ENCODE measurements around the gene NEIL3.
A peak's percentile ranks its signal among the peaks of the same experiment; 100 is the strongest.

The NEIL3 gene

GRCh38 chr4:177275999-177276398 is 33.7 kb upstream of the NEIL3 start:
- H3K4me2 ChIP-seq (ENCODE audit: low read length, poor library complexity, severe bottlenecking), result no peak overlapping the region
- H3K4me3 ChIP-seq (ENCODE audit: insufficient read depth in 1 of 2, low read depth in 1 of 2, low read length in 2 of 2), result no peak overlapping the region
- no peak overlapping the region for H3K4ac ChIP-seq (ENCODE audit: low read depth in 1 of 2, low read length in 2 of 2)
- H2AK5ac ChIP-seq (ENCODE audit: low read length, severe bottlenecking), result no peak overlapping the region
- H3K18ac ChIP-seq (ENCODE audit: low read depth in 1 of 2, low read length in 2 of 2), result no peak overlapping the region
- no peak overlapping the region for H3K9ac ChIP-seq (ENCODE audit: low read length)
- H3K4me1 ChIP-seq (ENCODE audit: control insufficient read depth, insufficient read depth, low read depth, low read length), result no peaks in the 10 kb centered on the region
- no peak overlapping the region for H3K14ac ChIP-seq (ENCODE audit: low read length in 2 of 2)
- H2AFZ ChIP-seq (ENCODE audit: low read depth, low read length), result no peak overlapping the region
- H3K79me1 ChIP-seq (replicated peaks; ENCODE audit: low read length, poor library complexity, severe bottlenecking), result no peaks in the 10 kb centered on the region
- H4K91ac ChIP-seq (ENCODE audit: low read length), result no peak overlapping the region
- peaks cover 5% of the 10 kb centered on the region for H3K9me3 ChIP-seq (ENCODE audit: control insufficient read depth, low read length)
- no peak overlapping the region for H2BK12ac ChIP-seq (ENCODE audit: low read length in 2 of 2)
- 86% methylated on average over 3 of the region's 4 CpGs for WGBS
- no peak overlapping the region for H2BK5ac ChIP-seq (ENCODE audit: low read depth, low read length, poor library complexity, severe bottlenecking)
- DNase-seq, result no peak
- H4K8ac ChIP-seq (ENCODE audit: low read length), result no peak overlapping the region
- H3K23ac ChIP-seq (ENCODE audit: low read length in 2 of 2), result no peak overlapping the region
- no peak overlapping the region for H2BK15ac ChIP-seq (ENCODE audit: low read depth, poor library complexity, severe bottlenecking)
- no peak overlapping the region for H2BK120ac ChIP-seq (ENCODE audit: low read depth, low read length)
- H3K36me3 ChIP-seq (ENCODE audit: control insufficient read depth in 1 of 2, insufficient read depth in 2 of 2, low read depth in 1 of 2, low read length in 2 of 2), result no peaks in the 10 kb centered on the region
- no peaks in the 10 kb centered on the region for H3K27me3 ChIP-seq (ENCODE audit: control insufficient read depth in 1 of 2, insufficient read depth in 1 of 2, low read length in 2 of 2)
- no peak overlapping the region for H3K27ac ChIP-seq (ENCODE audit: low read length, poor library complexity, severe bottlenecking)

DNA sequence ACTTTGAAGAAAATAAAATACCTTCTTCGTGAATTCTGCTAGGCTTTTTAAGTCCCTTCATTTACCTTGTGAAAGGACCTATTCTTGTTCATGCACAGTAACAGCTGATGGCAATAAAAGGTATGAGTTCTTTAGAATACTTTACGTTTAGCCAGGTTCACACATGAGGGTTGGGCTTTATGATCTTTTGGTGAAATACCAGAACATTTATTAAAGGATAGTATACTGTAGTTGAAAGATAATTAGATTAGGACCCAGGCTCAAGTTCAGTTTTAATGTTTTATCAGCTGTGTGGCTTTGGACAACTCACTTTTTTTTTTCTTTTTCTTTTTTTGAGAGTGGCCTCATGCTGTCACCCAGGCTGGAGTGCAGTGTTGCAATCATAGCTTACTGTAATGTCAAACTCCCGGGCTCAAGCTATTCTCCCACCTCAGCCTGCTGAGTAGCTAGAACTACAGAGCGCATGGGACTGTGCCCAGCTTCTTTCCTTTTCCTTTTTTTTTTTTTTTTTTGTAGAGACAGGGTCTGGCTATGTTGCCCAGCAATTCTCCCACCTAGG is 28.2 kb upstream of the NEIL3 start:
- 85% methylated on average over 3 of the region's 4 CpGs for WGBS

DNA sequence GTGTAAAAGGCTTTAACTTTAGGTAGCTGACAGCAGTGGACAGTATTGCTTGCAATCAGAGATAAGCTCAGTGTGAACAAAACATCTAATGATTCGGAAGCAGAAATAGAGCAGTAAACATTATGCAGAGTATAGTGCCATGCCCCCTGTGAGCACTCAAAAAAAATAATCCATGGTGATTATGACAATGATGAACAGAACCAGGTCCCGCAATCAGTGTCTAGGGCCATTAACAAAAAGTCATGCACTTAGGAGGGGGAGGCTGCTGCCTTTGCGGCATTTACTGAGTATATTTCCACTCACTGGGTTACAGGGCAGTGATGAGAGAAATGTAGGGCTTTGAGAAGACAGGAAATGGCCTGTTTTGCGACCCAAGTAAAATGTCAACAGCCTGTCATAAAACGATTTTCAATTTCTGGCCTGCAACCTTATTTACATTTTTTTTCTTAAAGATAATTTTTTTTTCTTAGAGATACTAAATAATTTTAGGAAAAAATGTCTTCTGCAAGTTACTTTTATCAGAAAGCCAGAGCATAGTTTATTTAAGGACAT is 27.3 kb upstream of the NEIL3 start:
- no peak overlapping the region for H3K23ac ChIP-seq (ENCODE audit: low read length in 2 of 2)
- no peaks in the 10 kb centered on the region for H3K4me1 ChIP-seq (ENCODE audit: control insufficient read depth, insufficient read depth, low read depth, low read length)
- H4K8ac ChIP-seq (ENCODE audit: low read length), result no peak overlapping the region
- H3K4me3 ChIP-seq (ENCODE audit: insufficient read depth in 1 of 2, low read depth in 1 of 2, low read length in 2 of 2), result no peak overlapping the region
- no peak overlapping the region for H3K9ac ChIP-seq (ENCODE audit: low read length)
- H3K4me2 ChIP-seq (ENCODE audit: low read length, poor library complexity, severe bottlenecking), result no peak overlapping the region
- DNase-seq, result no peak
- no peaks in the 10 kb centered on the region for H3K9me3 ChIP-seq (ENCODE audit: control insufficient read depth, low read length)
- no peaks in the 10 kb centered on the region for H3K27me3 ChIP-seq (ENCODE audit: control insufficient read depth in 1 of 2, insufficient read depth in 1 of 2, low read length in 2 of 2)
- H2BK15ac ChIP-seq (ENCODE audit: low read depth, poor library complexity, severe bottlenecking), result no peak overlapping the region
- no peak overlapping the region for H2BK5ac ChIP-seq (ENCODE audit: low read depth, low read length, poor library complexity, severe bottlenecking)
- H2AFZ ChIP-seq (ENCODE audit: low read depth, low read length), result no peak overlapping the region
- no peak overlapping the region for H3K27ac ChIP-seq (ENCODE audit: low read length, poor library complexity, severe bottlenecking)
- no peak overlapping the region for H3K14ac ChIP-seq (ENCODE audit: low read length in 2 of 2)
- H2BK12ac ChIP-seq (ENCODE audit: low read length in 2 of 2), result no peak overlapping the region
- 39% methylated on average over 3 of the region's 5 CpGs for WGBS
- H2AK5ac ChIP-seq (ENCODE audit: low read length, severe bottlenecking), result no peak overlapping the region
- H2BK120ac ChIP-seq (ENCODE audit: low read depth, low read length), result no peak overlapping the region
- no peak overlapping the region for H3K18ac ChIP-seq (ENCODE audit: low read depth in 1 of 2, low read length in 2 of 2)
- no peak overlapping the region for H4K91ac ChIP-seq (ENCODE audit: low read length)
- H3K4ac ChIP-seq (ENCODE audit: low read depth in 1 of 2, low read length in 2 of 2), result no peak overlapping the region
- H3K36me3 ChIP-seq (ENCODE audit: control insufficient read depth in 1 of 2, insufficient read depth in 2 of 2, low read depth in 1 of 2, low read length in 2 of 2), result no peaks in the 10 kb centered on the region
- no peaks in the 10 kb centered on the region for H3K79me1 ChIP-seq (replicated peaks; ENCODE audit: low read length, poor library complexity, severe bottlenecking)

More for the DNA sequence above, 28.2 kb upstream of the NEIL3 start:
- H3K79me1 ChIP-seq (replicated peaks; ENCODE audit: low read length, poor library complexity, severe bottlenecking), result no peaks in the 10 kb centered on the region
- no peak overlapping the region for H3K14ac ChIP-seq (ENCODE audit: low read length in 2 of 2)
- peak; percentile 42 for DNase-seq
- no peak overlapping the region for H3K4me2 ChIP-seq (ENCODE audit: low read length, poor library complexity, severe bottlenecking)
- no peaks in the 10 kb centered on the region for H3K27me3 ChIP-seq (ENCODE audit: control insufficient read depth in 1 of 2, insufficient read depth in 1 of 2, low read length in 2 of 2)
- H2AFZ ChIP-seq (ENCODE audit: low read depth, low read length), result no peak overlapping the region
- no peak overlapping the region for H3K23ac ChIP-seq (ENCODE audit: low read length in 2 of 2)
- no peak overlapping the region for H2AK5ac ChIP-seq (ENCODE audit: low read length, severe bottlenecking)
- H4K8ac ChIP-seq (ENCODE audit: low read length), result no peak overlapping the region
- H3K4me3 ChIP-seq (ENCODE audit: insufficient read depth in 1 of 2, low read depth in 1 of 2, low read length in 2 of 2), result no peak overlapping the region
- no peaks in the 10 kb centered on the region for H3K4me1 ChIP-seq (ENCODE audit: control insufficient read depth, insufficient read depth, low read depth, low read length)
- no peak overlapping the region for H3K9ac ChIP-seq (ENCODE audit: low read length)
- H3K27ac ChIP-seq (ENCODE audit: low read length, poor library complexity, severe bottlenecking), result no peak overlapping the region
- H2BK12ac ChIP-seq (ENCODE audit: low read length in 2 of 2), result no peak overlapping the region
- no peaks in the 10 kb centered on the region for H3K36me3 ChIP-seq (ENCODE audit: control insufficient read depth in 1 of 2, insufficient read depth in 2 of 2, low read depth in 1 of 2, low read length in 2 of 2)
- H2BK120ac ChIP-seq (ENCODE audit: low read depth, low read length), result no peak overlapping the region
- H3K4ac ChIP-seq (ENCODE audit: low read depth in 1 of 2, low read length in 2 of 2), result no peak overlapping the region
- no peak overlapping the region for H2BK5ac ChIP-seq (ENCODE audit: low read depth, low read length, poor library complexity, severe bottlenecking)
- no peak overlapping the region for H4K91ac ChIP-seq (ENCODE audit: low read length)
- H3K9me3 ChIP-seq (ENCODE audit: control insufficient read depth, low read length), result no peaks in the 10 kb centered on the region
- no peak overlapping the region for H2BK15ac ChIP-seq (ENCODE audit: low read depth, poor library complexity, severe bottlenecking)
- H3K18ac ChIP-seq (ENCODE audit: low read depth in 1 of 2, low read length in 2 of 2), result no peak overlapping the region

GRCh38 chr4:177283167-177283566 is 26.5 kb upstream of the NEIL3 start:
- no peak overlapping the region for H3K27ac ChIP-seq (ENCODE audit: low read length, poor library complexity, severe bottlenecking)
- H4K91ac ChIP-seq (ENCODE audit: low read length), result no peak overlapping the region
- no peak overlapping the region for H3K4me3 ChIP-seq (ENCODE audit: insufficient read depth in 1 of 2, low read depth in 1 of 2, low read length in 2 of 2)
- no peak overlapping the region for H2AFZ ChIP-seq (ENCODE audit: low read depth, low read length)
- H2BK15ac ChIP-seq (ENCODE audit: low read depth, poor library complexity, severe bottlenecking), result no peak overlapping the region
- no peaks in the 10 kb centered on the region for H3K4me1 ChIP-seq (ENCODE audit: control insufficient read depth, insufficient read depth, low read depth, low read length)
- no peak overlapping the region for H3K4me2 ChIP-seq (ENCODE audit: low read length, poor library complexity, severe bottlenecking)
- WGBS, result 90% methylated on average over 2 of the region's 2 CpGs
- H2AK5ac ChIP-seq (ENCODE audit: low read length, severe bottlenecking), result no peak overlapping the region
- H3K14ac ChIP-seq (ENCODE audit: low read length in 2 of 2), result no peak overlapping the region
- no peak overlapping the region for H3K23ac ChIP-seq (ENCODE audit: low read length in 2 of 2)
- H3K79me1 ChIP-seq (replicated peaks; ENCODE audit: low read length, poor library complexity, severe bottlenecking), result no peaks in the 10 kb centered on the region
- H3K4ac ChIP-seq (ENCODE audit: low read depth in 1 of 2, low read length in 2 of 2), result no peak overlapping the region
- no peaks in the 10 kb centered on the region for H3K36me3 ChIP-seq (ENCODE audit: control insufficient read depth in 1 of 2, insufficient read depth in 2 of 2, low read depth in 1 of 2, low read length in 2 of 2)
- peak; percentile 45 for DNase-seq
- no peak overlapping the region for H2BK12ac ChIP-seq (ENCODE audit: low read length in 2 of 2)
- no peak overlapping the region for H2BK120ac ChIP-seq (ENCODE audit: low read depth, low read length)
- H3K27me3 ChIP-seq (ENCODE audit: control insufficient read depth in 1 of 2, insufficient read depth in 1 of 2, low read length in 2 of 2), result no peaks in the 10 kb centered on the region
- no peaks in the 10 kb centered on the region for H3K9me3 ChIP-seq (ENCODE audit: control insufficient read depth, low read length)
- H4K8ac ChIP-seq (ENCODE audit: low read length), result no peak overlapping the region
- H2BK5ac ChIP-seq (ENCODE audit: low read depth, low read length, poor library complexity, severe bottlenecking), result no peak overlapping the region
- H3K9ac ChIP-seq (ENCODE audit: low read length), result no peak overlapping the region
- no peak overlapping the region for H3K18ac ChIP-seq (ENCODE audit: low read depth in 1 of 2, low read length in 2 of 2)
